HepG2 (cell line): Measurements from ENCODE around the gene CMIP.

Experiments
- ELF4 ChIP-seq: sonication (generic); formaldehyde crosslinking; IDR thresholded peaks from 2 replicates; pipeline ENCODE4 v1.5.0; 2020; ENCODE audit warnings: missing genetic modification reagents, mild to moderate bottlenecking, moderate library complexity, borderline replicate concordance
- JUND ChIP-seq: sonication (generic); formaldehyde crosslinking; IDR thresholded peaks from 2 replicates; pipeline ENCODE4 v1.8.0; 2022; ENCODE audit warnings: mild to moderate bottlenecking, missing genetic modification reagents
- PBX3 ChIP-seq: sonication (generic); formaldehyde crosslinking; IDR thresholded peaks from 2 replicates; pipeline ENCODE4 v1.8.1; 2023; ENCODE audit warnings: missing genetic modification reagents, inconsistent platforms, borderline replicate concordance
- PRDM10 ChIP-seq: sonication (generic); formaldehyde crosslinking; IDR thresholded peaks from 2 replicates; pipeline ENCODE4 v1.4.0; 2020; ENCODE audit warnings: low read depth, missing genetic modification reagents
- TAF1 ChIP-seq: sonication (generic); formaldehyde crosslinking; IDR thresholded peaks from 2 replicates; pipeline ENCODE4 v1.4.0; 2020; ENCODE audit warnings: missing genetic modification reagents
- TARDBP ChIP-seq: sonication (generic); formaldehyde crosslinking; IDR thresholded peaks from 2 replicates; pipeline ENCODE4 v1.8.0; 2022; ENCODE audit warnings: mild to moderate bottlenecking, missing genetic modification reagents
- ZBTB43 ChIP-seq: sonication (generic); formaldehyde crosslinking; conservative IDR thresholded peaks from 2 replicates; pipeline ENCODE4 v1.4.0; 2020; ENCODE audit warnings: missing genetic modification reagents
- ZNF18 ChIP-seq: sonication (generic); formaldehyde crosslinking; IDR thresholded peaks from 2 replicates; pipeline ENCODE4 v1.8.0; 2022; ENCODE audit warnings: mild to moderate bottlenecking, missing genetic modification reagents; ENCODE audit not compliant: insufficient replicate concordance
- ZNF776 ChIP-seq: sonication (generic); formaldehyde crosslinking; IDR thresholded peaks from 2 replicates; pipeline ENCODE4 v1.4.0; 2020; ENCODE audit warnings: mild to moderate bottlenecking, missing genetic modification reagents

- TF ChIP-seq PBX3 (CRISPR knock-in tag) (no peak), TAF1 (CRISPR knock-in tag) (no peak), ZBTB43 (CRISPR knock-in tag) (no peak), ELF4 (CRISPR knock-in tag) (no peak), TARDBP (CRISPR knock-in tag) (no peak), ZNF18 (CRISPR knock-in tag) (no peak), JUND (no peak), ZNF776 (no peak), PRDM10 (no peak)
These were observed 119.9 kb downstream of the CMIP start for GRCh38 chr16:81564421-81564911.
